ENCODE data around the gene TYMS.
A peak's percentile ranks its signal among the peaks of the same experiment; 100 is the strongest.

TYMS gene

DNA sequence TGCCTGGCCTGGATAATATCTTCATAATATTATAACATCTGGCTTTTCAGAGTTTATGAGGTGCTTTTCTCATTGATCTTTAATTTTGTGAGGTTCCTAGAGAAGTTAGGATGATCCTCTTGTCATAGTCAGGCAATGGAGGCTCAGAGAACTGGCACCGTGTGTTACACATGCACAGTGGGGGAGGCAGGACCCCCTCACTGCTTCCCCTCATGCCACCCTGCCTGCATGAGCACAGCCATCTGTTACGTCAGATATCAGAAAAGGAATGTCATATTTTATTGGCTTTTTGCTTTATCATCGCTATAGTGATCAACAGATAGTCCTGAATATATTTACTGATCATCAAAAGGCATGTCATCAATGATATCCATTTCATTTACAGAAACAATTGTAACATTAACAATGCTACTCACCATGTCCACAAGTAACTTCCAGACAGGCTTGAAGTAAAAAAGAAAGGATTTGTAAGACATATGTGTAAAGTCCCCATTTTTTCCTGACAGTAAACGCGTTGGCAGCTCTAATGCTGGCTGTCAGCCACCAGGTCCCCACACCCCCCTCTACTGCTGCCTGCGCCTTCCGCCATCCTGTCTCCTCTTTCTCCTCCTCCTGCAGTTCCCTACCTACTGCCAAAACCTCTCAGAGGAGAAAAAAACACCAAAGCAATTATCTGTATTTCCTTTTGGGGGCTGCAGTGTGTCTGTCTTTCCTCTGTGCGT is 36.2 kb downstream of the TYMS start:
- H3K4me3 Mint-ChIP-seq = no peak overlapping the region
- no peaks in the 10 kb centered on the region for H3K4me1 Mint-ChIP-seq
- no peaks in the 10 kb centered on the region for H3K9me3 Mint-ChIP-seq
- TF ChIP-seq, protein P1, sequence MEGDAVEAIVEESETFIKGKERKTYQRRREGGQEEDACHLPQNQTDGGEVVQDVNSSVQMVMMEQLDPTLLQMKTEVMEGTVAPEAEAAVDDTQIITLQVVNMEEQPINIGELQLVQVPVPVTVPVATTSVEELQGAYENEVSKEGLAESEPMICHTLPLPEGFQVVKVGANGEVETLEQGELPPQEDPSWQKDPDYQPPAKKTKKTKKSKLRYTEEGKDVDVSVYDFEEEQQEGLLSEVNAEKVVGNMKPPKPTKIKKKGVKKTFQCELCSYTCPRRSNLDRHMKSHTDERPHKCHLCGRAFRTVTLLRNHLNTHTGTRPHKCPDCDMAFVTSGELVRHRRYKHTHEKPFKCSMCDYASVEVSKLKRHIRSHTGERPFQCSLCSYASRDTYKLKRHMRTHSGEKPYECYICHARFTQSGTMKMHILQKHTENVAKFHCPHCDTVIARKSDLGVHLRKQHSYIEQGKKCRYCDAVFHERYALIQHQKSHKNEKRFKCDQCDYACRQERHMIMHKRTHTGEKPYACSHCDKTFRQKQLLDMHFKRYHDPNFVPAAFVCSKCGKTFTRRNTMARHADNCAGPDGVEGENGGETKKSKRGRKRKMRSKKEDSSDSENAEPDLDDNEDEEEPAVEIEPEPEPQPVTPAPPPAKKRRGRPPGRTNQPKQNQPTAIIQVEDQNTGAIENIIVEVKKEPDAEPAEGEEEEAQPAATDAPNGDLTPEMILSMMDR (IDR thresholded peaks at IDR 0.05; ENCODE audit: unreplicated experiment in 3 of 3) = no peak
- H3K27ac Mint-ChIP-seq = no peak overlapping the region
- no peaks in the 10 kb centered on the region for H3K27me3 Mint-ChIP-seq (ENCODE audit: low read depth)
- peaks cover 44% of the 10 kb centered on the region for H3K36me3 Mint-ChIP-seq (ENCODE audit: low read depth)

DNA sequence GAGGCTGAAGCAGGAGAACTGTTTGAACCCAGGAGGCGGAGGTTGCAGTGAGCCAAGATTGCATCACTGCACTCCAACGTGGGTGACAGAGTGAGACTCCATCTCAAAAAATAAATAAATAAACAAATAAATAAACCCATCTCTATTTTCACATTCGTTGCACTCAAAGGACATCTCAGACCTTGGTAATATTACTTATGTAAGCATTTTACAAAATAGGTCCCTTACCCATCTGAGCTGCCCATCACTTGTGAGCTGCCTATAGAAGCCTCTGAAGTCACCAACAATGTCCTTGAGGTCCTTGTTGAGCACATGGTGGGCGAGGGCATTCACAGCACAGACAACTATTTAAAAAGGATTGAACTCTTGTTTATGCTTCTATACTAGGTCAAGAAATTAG is 39.6 kb downstream of the TYMS start:
- no peaks in the 10 kb centered on the region for H3K4me1 Mint-ChIP-seq
- H3K27ac Mint-ChIP-seq = no peak overlapping the region
- H3K9me3 Mint-ChIP-seq = no peaks in the 10 kb centered on the region
- H3K27me3 Mint-ChIP-seq (ENCODE audit: low read depth) = no peaks in the 10 kb centered on the region
- H3K4me3 Mint-ChIP-seq = no peak overlapping the region
- H3K36me3 Mint-ChIP-seq (ENCODE audit: low read depth) = peaks cover 25% of the 10 kb centered on the region
- TF ChIP-seq, protein P1 (IDR thresholded peaks at IDR 0.05; ENCODE audit: unreplicated experiment in 3 of 3) = no peak

DNA sequence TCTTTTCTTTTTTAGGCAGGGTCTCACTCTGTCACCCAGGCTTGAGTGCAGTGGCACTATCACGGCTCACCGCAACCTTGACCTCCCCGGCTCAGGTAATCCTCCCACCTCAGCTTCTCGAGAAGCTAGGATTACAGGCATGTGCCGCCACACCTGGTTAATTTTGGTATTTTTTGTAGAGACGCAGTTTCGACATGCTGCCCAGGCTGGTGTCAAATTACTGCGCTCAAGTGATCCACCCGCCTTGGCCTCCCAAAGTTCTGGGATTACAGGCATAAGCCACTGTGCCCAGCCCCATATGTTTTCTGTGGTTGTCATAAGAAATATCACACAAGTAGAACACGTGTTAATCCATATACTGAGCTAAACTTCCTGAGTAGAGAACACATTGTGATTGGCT is 40.3 kb downstream of the TYMS start:
- TF ChIP-seq, protein P1 (IDR thresholded peaks at IDR 0.05; ENCODE audit: unreplicated experiment in 3 of 3) = no peak
- H3K9me3 Mint-ChIP-seq = no peaks in the 10 kb centered on the region
- no peaks in the 10 kb centered on the region for H3K27me3 Mint-ChIP-seq (ENCODE audit: low read depth)
- H3K27ac Mint-ChIP-seq = no peak overlapping the region
- peaks cover 1% of the 10 kb centered on the region for H3K4me1 Mint-ChIP-seq
- peaks cover 22% of the 10 kb centered on the region for H3K36me3 Mint-ChIP-seq (ENCODE audit: low read depth)
- H3K4me3 Mint-ChIP-seq = no peak overlapping the region

DNA sequence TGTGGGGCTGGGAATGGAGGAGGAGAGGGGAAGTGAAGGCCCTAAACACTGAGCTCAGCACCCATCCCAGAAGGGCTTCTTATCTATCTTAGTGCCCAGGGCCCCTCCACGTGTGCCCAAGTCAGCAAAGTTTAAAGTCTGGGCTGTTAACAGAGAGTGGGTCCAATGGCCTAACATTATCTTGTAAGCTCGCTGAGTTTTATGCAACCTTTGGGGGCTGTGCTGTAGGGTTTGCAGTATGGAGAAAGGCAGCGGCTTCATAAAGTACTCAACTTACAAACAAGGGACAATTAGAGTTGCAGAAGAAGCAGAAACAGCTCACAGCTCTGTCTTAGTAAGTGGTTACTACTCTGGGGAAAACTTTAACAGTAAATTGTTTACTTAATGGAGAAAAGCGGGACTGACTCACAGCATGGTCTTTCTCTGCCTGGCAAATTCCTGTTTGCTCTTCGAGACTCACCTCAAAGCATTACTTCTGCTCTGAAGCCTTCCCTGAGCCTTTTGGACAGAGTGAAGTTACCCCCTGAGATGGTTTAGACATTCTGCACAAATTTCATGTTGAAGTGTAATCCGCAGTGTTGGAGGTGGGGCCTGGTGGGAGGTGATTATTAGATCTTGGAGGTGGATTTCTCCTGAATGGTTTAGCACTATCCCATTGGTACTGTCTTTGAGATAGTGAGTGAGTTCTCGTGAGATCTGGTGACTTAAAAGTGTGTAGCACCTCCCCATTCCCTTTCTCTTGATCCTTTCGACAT is 45.9 kb downstream of the TYMS start:
- TF ChIP-seq, protein P1 (IDR thresholded peaks at IDR 0.05; ENCODE audit: unreplicated experiment in 3 of 3) = no peak
- H3K27me3 Mint-ChIP-seq (ENCODE audit: low read depth) = no peaks in the 10 kb centered on the region
- H3K4me3 Mint-ChIP-seq = no peak overlapping the region
- H3K27ac Mint-ChIP-seq = peak overlapping the region; percentile 7 to 46 (median 38)
- no peaks in the 10 kb centered on the region for H3K9me3 Mint-ChIP-seq
- H3K36me3 Mint-ChIP-seq (ENCODE audit: low read depth) = peaks cover 31% of the 10 kb centered on the region
- H3K4me1 Mint-ChIP-seq = peaks cover 5% of the 10 kb centered on the region

DNA sequence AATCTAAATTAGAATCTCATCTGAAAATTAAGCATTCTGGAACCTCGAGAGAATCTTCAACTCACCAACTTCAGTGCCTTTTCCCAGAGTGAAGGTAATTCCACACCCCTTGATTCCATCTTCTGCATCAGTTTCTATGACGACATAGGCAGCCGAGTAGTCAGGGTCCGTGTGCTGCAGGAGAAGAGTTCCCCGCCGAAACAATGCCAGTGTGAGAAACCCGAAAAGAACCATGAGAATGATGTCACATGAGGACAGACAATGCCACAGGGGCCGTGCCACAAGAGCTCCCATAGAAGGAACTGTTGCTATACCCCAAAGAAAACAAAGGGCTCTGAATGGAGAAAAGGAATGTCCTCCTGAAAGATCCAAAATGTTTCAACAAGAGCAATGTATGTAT is 49.0 kb downstream of the TYMS start:
- peaks cover 40% of the 10 kb centered on the region for H3K36me3 Mint-ChIP-seq (ENCODE audit: low read depth)
- TF ChIP-seq, protein P1 (IDR thresholded peaks at IDR 0.05; ENCODE audit: unreplicated experiment in 3 of 3) = no peak
- H3K4me1 Mint-ChIP-seq = peaks cover 13% of the 10 kb centered on the region
- H3K9me3 Mint-ChIP-seq = no peaks in the 10 kb centered on the region
- H3K4me3 Mint-ChIP-seq = no peak overlapping the region
- no peak overlapping the region for H3K27ac Mint-ChIP-seq
- no peaks in the 10 kb centered on the region for H3K27me3 Mint-ChIP-seq (ENCODE audit: low read depth)

All from nephron (organoid).